ENCODE measurements around the gene LAMA1.
"Not testable (repeated sequence)": the region's sequence is repeated elsewhere in the genome, so short reads cannot be mapped to it uniquely, and the experiment has no call there.

The LAMA1 gene

GRCh38 chr18:6949800-6950586 is 167.6 kb downstream of the LAMA1 start:
- DNase-seq (ENCODE audit: low spot score) = no peak

- no peak for DNase-seq (ENCODE audit: low spot score)
Observed at GRCh38 chr18:6948281-6949055, 169.1 kb downstream of the LAMA1 start.

DNA sequence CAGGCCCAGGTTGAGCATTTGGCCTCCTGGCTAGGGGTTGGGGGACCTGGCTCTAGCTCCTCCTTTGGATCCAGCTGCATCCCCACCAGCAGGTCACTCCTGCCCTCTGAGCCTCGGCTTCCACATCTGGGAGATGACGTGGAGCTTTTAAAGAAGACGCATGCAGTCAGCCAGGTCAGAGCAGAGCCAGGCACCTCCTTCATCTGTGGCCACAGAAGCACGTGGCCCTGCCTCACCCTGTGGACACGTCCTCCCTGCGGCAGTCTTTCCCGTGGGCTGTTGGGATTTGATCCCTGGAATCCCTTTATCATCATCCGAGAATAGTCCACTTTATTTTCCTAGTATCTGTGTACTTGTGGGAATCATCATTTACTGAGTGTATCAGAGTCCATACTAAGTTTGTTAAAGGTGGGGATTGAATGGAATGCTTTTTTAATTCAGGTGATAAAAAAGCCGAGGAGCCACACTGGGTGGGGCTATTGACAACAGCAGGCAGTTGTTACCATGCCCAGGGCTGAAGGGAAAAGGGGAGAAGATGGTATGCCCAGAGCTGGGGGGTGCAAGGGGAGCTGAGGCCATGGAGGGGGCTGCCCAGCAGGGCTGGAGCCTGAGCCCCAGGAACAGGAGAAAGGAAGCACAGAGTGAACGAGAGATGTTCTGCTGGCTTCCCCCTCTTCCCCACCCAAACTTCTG is 170.1 kb downstream of the LAMA1 start:
- DNase-seq (ENCODE audit: low spot score) = no peak

GRCh38 chr18:6943143-6943542 is 174.5 kb downstream of the LAMA1 start:
- no peak for DNase-seq (ENCODE audit: low spot score)

- no peak for DNase-seq (ENCODE audit: low spot score)
Observed at GRCh38 chr18:6942742-6943141, 174.9 kb downstream of the LAMA1 start.

- no peak for DNase-seq (ENCODE audit: low spot score)
Observed at GRCh38 chr18:6941996-6942395, 175.6 kb downstream of the LAMA1 start.

- DNase-seq (ENCODE audit: low spot score) = no peak
Observed at GRCh38 chr18:6940451-6940850, 177.1 kb downstream of the LAMA1 start.

DNA sequence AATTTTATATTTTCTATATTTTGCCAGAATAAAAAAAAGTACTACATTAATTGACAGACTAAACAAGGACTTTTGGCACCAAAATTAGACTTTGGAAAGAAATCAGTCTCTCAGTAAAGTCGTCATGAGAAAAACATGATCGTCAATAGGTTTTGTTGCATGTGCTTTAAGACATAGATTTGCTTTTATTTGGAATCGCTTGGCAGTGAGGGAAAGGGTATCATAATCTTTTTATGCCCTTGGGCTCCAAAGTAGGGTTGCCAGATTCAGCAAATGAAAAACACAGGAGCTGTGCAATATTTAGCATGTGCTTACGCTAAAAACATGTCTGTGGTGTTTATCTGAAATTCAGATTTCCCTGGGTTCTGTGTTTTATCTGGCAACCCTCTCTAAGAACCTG is 177.6 kb downstream of the LAMA1 start:
- DNase-seq (ENCODE audit: low spot score) = no peak

- not testable (repeated sequence) for DNase-seq (ENCODE audit: low spot score)
Observed at GRCh38 chr18:6938403-6938802, 179.2 kb downstream of the LAMA1 start.

- no peak for DNase-seq (ENCODE audit: low spot score)
Observed at GRCh38 chr18:6938003-6938402, 179.6 kb downstream of the LAMA1 start.

- no peak for DNase-seq (ENCODE audit: low spot score)
Observed at GRCh38 chr18:6934859-6935258, 182.7 kb downstream of the LAMA1 start.

- no peak for DNase-seq (ENCODE audit: low spot score)
Observed at GRCh38 chr18:6929370-6930102, 188.1 kb downstream of the LAMA1 start.

DNA sequence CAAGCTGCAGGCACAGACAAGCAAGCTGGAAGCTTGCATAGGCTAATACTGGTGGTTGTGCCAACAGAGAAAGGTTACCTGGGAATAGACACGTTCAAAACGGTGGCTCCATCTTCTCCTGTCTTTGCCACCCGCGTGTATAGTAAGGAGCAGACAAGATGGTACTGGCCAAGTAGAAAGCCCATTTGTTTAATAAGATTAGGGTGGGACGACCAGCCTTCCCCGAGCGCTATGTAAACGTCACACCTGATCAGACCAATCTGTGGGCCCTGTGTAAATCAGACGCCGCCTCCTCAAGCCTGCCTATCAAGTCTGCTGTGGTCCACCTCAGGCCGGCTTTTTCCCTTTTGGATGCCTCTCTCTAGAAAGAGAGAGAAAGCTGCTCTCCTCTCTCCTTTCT is 189.2 kb downstream of the LAMA1 start:
- DNase-seq (ENCODE audit: low spot score) = no peak

- no peak for DNase-seq (ENCODE audit: low spot score)
Observed at GRCh38 chr18:6927153-6927552, 190.4 kb downstream of the LAMA1 start.

DNA sequence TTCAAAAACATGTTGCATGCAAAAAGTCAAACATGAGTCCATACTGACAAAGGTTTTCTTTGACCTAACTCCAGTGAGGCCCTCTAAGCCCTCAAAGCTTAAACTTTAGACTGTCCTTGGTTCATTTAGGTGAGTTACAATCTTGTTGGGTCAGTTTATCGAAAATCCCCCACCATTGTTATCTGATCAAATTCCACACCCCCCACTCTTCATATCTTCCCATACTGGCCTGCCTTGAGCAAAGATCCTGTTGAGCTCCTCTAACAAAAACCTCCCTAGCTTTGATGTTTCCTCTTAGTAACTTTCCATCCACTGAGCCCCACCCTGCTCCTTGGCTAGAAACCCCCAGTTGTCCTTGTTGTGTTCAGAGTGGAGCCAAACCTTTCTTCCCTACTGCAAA is 194.4 kb downstream of the LAMA1 start:
- DNase-seq (ENCODE audit: low spot score) = no peak

GRCh38 chr18:6921571-6921970 is 196.0 kb downstream of the LAMA1 start:
- no peak for DNase-seq (ENCODE audit: low spot score)

DNA sequence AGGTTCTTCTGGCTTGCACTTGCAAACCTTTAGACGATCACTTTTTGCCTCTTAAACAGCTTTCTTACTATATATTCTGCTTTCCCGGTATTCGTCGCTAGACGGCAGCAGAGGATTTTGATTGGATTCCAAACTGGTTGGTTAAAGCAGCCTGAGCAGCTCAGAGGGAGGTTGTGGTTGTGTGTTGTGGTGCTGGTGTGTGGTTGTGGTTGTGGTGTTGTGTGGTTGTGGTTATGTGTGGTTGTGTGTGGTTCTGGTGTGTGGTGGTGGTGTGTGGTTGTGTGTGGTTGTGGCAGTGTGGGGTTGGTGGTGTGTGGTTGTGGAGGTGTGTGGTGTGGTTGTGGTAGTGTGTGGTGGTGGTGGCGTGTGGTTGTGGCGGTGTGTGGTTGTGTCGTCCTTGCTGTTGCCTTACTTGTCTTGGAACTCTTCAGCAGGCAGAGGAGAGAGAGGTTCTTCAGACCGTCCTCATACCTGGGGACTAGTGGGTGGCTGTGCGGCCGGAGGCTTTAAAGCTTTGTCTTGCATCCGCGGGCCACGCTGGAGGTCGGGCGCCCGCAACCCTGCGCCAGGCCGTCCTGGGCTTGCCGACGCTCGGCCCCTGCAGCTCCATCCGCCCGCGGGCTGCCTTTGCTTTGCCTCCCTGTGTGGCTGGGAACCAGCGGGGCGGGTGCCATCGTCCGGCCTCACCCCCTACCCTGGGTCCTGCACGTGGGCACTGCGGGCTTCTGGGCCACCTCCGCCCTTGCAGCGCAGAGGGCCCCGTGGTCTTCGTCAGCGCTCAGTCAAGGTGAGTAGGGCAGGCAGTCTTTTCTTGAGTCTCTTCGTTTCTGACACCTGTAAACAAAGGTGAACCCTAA is 197.3 kb downstream of the LAMA1 start:
- peak; percentile 77 for DNase-seq (ENCODE audit: low spot score)

GRCh38 chr18:6917072-6917471 is 200.5 kb downstream of the LAMA1 start:
- no peak for DNase-seq (ENCODE audit: low spot score)

DNA sequence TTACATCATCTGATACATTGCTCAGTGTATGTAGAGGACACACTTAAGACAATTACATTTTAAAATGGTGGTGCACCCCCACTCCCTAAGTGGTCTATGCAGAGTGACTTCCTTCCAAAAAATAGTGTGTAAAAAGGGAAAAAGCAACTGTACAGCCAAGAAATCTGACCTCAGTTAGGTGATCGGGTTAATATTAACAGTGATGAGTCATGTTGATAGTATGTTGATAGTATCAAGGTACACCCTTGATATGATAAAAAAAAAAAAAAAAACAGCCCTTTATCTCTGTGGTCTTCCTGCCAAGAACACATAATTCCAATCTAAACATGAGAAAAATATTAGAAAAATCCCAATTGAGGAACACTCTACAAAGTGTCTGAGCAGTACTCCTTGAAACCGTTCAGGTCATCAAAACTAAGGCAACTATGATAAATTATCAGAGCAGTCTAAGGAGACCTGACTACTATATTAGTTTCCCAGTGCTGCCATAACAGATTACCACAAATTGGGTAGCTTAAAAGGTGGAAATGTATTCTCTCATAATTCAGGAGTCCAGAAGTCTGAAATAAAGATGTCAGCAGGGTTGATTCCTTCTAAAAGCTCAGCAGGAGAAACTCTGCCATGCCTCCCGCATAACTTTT is 216.2 kb downstream of the LAMA1 start:
- DNase-seq (ENCODE audit: low spot score) = no peak

DNA sequence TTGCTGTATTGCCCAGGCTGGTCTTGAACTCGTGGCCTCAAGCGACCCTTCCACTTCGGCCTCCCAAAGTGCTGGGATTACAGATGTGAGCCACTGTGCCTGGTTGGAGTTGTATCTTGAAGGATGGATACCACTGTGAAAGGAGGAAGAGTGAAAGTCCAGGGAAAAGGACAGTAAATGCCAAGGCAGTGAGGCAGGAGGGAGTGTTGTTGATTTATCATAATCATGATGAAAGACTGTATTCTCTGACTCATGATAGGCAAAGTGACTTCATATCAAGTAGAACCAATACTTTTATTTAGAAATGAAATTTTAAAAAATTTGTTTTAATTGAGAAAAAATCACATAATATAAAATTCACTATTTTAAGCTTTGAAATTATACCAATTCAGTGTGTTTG is 225.8 kb downstream of the LAMA1 start:
- DNase-seq (ENCODE audit: low spot score) = no peak
